ENCODE measurements around the gene UBE2F. TPM values are rescaled to one million over a fixed set of nuclear protein-coding genes. Genes with fewer than 3 reads are reported as not detected.

The UBE2F gene
- polyA plus RNA-seq, 3 donors = 51.1 to 120 (median 117) TPM

- Mint-ChIP-seq H3K27me3 (ENCODE audit: low read depth in 3 of 3) (peaks cover 0 to 2% (median 0%) of the 10 kb centered on the region in 3 donors), H3K27ac (no peak overlapping the region), H3K9me3 (peaks cover 0 to 7% (median 5%) of the 10 kb centered on the region in 7 donors), H3K4me1 (peaks cover 4% of the 10 kb centered on the region), H3K36me3 (peaks cover 60 to 77% of the 10 kb centered on the region in 2 donors), H3K4me3 (no peak overlapping the region)
- DNase-seq = no peak
- Histone ChIP-seq H3K4me2 (replicated peaks; ENCODE audit: extremely low read depth, low read length, poor library complexity, severe bottlenecking) (no peak overlapping the region), H3K9me3 (replicated peaks in 1 of 2; ENCODE audit: control insufficient read depth in 1 of 2, insufficient read depth in 1 of 2, low read length in 2 of 2) (no peaks in the 10 kb centered on the region), H3K9ac (ENCODE audit: insufficient read depth, low read length, poor library complexity, severe bottlenecking) (no peak overlapping the region), H3K36me3 (replicated peaks in 1 of 2; ENCODE audit: control insufficient read depth in 1 of 2, insufficient read depth in 2 of 2, low read length in 2 of 2) (peaks cover 38 to 55% of the 10 kb centered on the region in 2 donors), H3K79me2 (ENCODE audit: insufficient read depth, low read length) (no peaks in the 10 kb centered on the region), H3K4me3 (replicated peaks in 1 of 3; ENCODE audit: low read depth in 2 of 3, low read length in 3 of 3) (no peak overlapping the region), H3K27ac (ENCODE audit: low read depth in 1 of 2, low read length in 2 of 2) (no peak overlapping the region), H2AFZ (ENCODE audit: insufficient read depth, low read depth, low read length, poor library complexity, severe bottlenecking) (no peak overlapping the region), H3K27me3 (ENCODE audit: control insufficient read depth in 2 of 2, insufficient read depth in 2 of 2, low read length in 2 of 2) (no peaks in the 10 kb centered on the region), H4K20me1 (ENCODE audit: insufficient read depth, low read length) (no peaks in the 10 kb centered on the region), H3K4me1 (ENCODE audit: control insufficient read depth in 1 of 2, insufficient read depth in 2 of 2, low read length in 2 of 2) (peaks cover under 1% of the 10 kb centered on the region in 2 donors)
- TF ChIP-seq CTCF (IDR thresholded peaks at IDR 0.05) = no peak
- intact Hi-C loops (cut with micrococcal nuclease) = no loop called here
- 95% methylated on average over 15 of the region's 16 CpGs for WGBS (ENCODE audit: insufficient coverage)
Observed at GRCh38 chr2:238081561-238081960, 114.7 kb downstream of the UBE2F start.

GRCh38 chr2:238082151-238082550, 115.3 kb downstream of the UBE2F start:
- H3K27me3 Mint-ChIP-seq (ENCODE audit: low read depth in 3 of 3) = peaks cover 0 to 2% (median 0%) of the 10 kb centered on the region in 3 donors
- intact Hi-C loops (cut with micrococcal nuclease) = no loop called here
- Histone ChIP-seq H3K9ac (ENCODE audit: insufficient read depth, low read length, poor library complexity, severe bottlenecking) (no peak overlapping the region), H3K4me1 (ENCODE audit: control insufficient read depth in 1 of 2, insufficient read depth in 2 of 2, low read length in 2 of 2) (peaks cover 6% of the 10 kb centered on the region in 2 donors), H3K27me3 (ENCODE audit: control insufficient read depth in 2 of 2, insufficient read depth in 2 of 2, low read length in 2 of 2) (no peaks in the 10 kb centered on the region), H3K36me3 (replicated peaks in 1 of 2; ENCODE audit: control insufficient read depth in 1 of 2, insufficient read depth in 2 of 2, low read length in 2 of 2) (peaks cover 35 to 51% of the 10 kb centered on the region in 2 donors), H3K4me2 (replicated peaks; ENCODE audit: extremely low read depth, low read length, poor library complexity, severe bottlenecking) (no peak overlapping the region), H3K27ac (ENCODE audit: low read depth in 1 of 2, low read length in 2 of 2) (no peak overlapping the region), H3K4me3 (replicated peaks in 1 of 3; ENCODE audit: low read depth in 2 of 3, low read length in 3 of 3) (no peak overlapping the region), H3K9me3 (replicated peaks in 1 of 2; ENCODE audit: control insufficient read depth in 1 of 2, insufficient read depth in 1 of 2, low read length in 2 of 2) (no peaks in the 10 kb centered on the region), H4K20me1 (ENCODE audit: insufficient read depth, low read length) (no peaks in the 10 kb centered on the region), H2AFZ (ENCODE audit: insufficient read depth, low read depth, low read length, poor library complexity, severe bottlenecking) (no peak overlapping the region), H3K79me2 (ENCODE audit: insufficient read depth, low read length) (no peaks in the 10 kb centered on the region)
- DNase-seq = no peak
- H3K9me3 Mint-ChIP-seq = peaks cover 0 to 7% (median 4%) of the 10 kb centered on the region in 7 donors
- H3K36me3 Mint-ChIP-seq = peaks cover 56 to 72% of the 10 kb centered on the region in 2 donors
- H3K4me1 Mint-ChIP-seq = peaks cover 9% of the 10 kb centered on the region
- no peak overlapping the region for H3K4me3 Mint-ChIP-seq
- TF ChIP-seq CTCF (IDR thresholded peaks at IDR 0.05) = no peak
- H3K27ac Mint-ChIP-seq = no peak overlapping the region
- WGBS (ENCODE audit: insufficient coverage) = 98% methylated on average over 17 of the region's 17 CpGs
